GM19467 (cell line): ENCODE data around the gene TCF12.
"Not testable (repeated sequence)": the region's sequence is repeated elsewhere in the genome, so short reads cannot be mapped to it uniquely, and the experiment has no call there.

Source experiments
- ATAC-seq: cut with Tn5 transposase; IDR thresholded peaks from one replicate; pipeline ENCODE4 v1.9.1; 2021; ENCODE audit warnings: mild to moderate bottlenecking, moderate library complexity; ENCODE audit not compliant: unreplicated experiment

The TCF12 gene

GRCh38 chr15:57014896-57015295 is 96.5 kb downstream of the TCF12 start:
- not testable (repeated sequence) for ATAC-seq

GRCh38 chr15:57015360-57015759 is 96.9 kb downstream of the TCF12 start:
- no peak for ATAC-seq

- no peak for ATAC-seq
These were observed 97.5 kb downstream of the TCF12 start for GRCh38 chr15:57015897-57016296.

- no peak for ATAC-seq
These were observed 98.6 kb downstream of the TCF12 start for GRCh38 chr15:57017024-57017423.

GRCh38 chr15:57018151-57018550 is 99.7 kb downstream of the TCF12 start:
- no peak for ATAC-seq

GRCh38 chr15:57019496-57020160 is 101.2 kb downstream of the TCF12 start:
- no peak for ATAC-seq

- no peak for ATAC-seq
These were observed 107.0 kb downstream of the TCF12 start for GRCh38 chr15:57025264-57025926.

GRCh38 chr15:57026016-57026592 is 107.7 kb downstream of the TCF12 start:
- ATAC-seq: no peak

GRCh38 chr15:57027596-57027995 is 109.2 kb downstream of the TCF12 start:
- ATAC-seq: no peak

GRCh38 chr15:57028176-57028575 is 109.7 kb downstream of the TCF12 start:
- ATAC-seq: no peak

GRCh38 chr15:57030011-57030410 is 111.6 kb downstream of the TCF12 start:
- ATAC-seq: no peak

GRCh38 chr15:57031082-57031481 is 112.6 kb downstream of the TCF12 start:
- ATAC-seq: no peak

GRCh38 chr15:57031605-57032004 is 113.2 kb downstream of the TCF12 start:
- ATAC-seq: no peak

- ATAC-seq: no peak
These were observed 113.9 kb downstream of the TCF12 start for GRCh38 chr15:57032338-57032737.

GRCh38 chr15:57033715-57034439 is 115.4 kb downstream of the TCF12 start:
- no peak for ATAC-seq

GRCh38 chr15:57034613-57035012 is 116.2 kb downstream of the TCF12 start:
- no peak for ATAC-seq

GRCh38 chr15:57035664-57036063 is 117.2 kb downstream of the TCF12 start:
- ATAC-seq: no peak

- ATAC-seq: no peak
These were observed 117.9 kb downstream of the TCF12 start for GRCh38 chr15:57036352-57036751.

- no peak for ATAC-seq
These were observed 119.1 kb downstream of the TCF12 start for GRCh38 chr15:57037548-57037947.

- ATAC-seq: no peak
These were observed 119.6 kb downstream of the TCF12 start for GRCh38 chr15:57038040-57038439.

- no peak for ATAC-seq
These were observed 120.1 kb downstream of the TCF12 start for GRCh38 chr15:57038496-57038895.

GRCh38 chr15:57041416-57041815 is 123.0 kb downstream of the TCF12 start:
- ATAC-seq: no peak
